Jurkat, Clone E6-1 (cell line): ENCODE data around the gene ZNF653.
"Not testable (repeated sequence)": the region's sequence is repeated elsewhere in the genome, so short reads cannot be mapped to it uniquely, and the experiment has no call there.

Experiments
- DNase-seq: peaks from one replicate; pipeline ENCODE4 v3.0.0-alpha.2; 2011; ENCODE audit warnings: low read depth, low spot score
- H3K4me3 ChIP-seq: 2 replicates; pipeline ENCODE4 v1.5.1; 2011; ENCODE audit warnings: mild to moderate bottlenecking, low read length, control low read depth, moderate library complexity

Gene ZNF653

DNA sequence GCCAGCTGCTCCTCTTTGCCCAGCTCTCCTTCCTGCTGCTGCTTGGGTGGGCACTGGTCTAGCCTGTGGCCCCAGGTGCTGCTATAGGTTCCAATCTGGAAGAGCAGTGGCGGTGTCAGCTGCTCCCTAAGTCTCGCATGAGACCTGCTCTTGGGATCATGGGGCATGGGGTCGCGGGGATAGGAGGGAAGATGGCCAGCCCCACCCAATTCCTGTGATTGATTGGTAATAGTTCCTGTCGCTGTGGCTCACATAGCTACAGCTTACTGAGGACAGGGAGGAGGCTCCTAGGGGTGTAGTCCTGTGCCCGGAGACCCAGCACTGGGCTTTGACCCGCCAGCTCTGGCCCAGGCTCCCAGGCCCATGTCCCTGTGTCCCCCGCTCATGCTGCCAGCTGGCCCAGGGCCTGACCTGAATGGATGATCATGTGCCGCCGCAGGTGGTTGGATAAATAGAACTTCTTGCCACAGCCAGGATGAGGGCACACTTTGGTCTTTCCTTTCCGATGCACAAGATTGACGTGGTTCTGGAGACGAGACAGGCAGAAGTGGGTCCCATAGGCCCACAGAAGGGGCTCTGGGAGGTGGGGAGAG lies 20.3 kb downstream of the ZNF653 start:
- DNase-seq = no peak
- H3K4me3 ChIP-seq = no peak overlapping the region

DNA sequence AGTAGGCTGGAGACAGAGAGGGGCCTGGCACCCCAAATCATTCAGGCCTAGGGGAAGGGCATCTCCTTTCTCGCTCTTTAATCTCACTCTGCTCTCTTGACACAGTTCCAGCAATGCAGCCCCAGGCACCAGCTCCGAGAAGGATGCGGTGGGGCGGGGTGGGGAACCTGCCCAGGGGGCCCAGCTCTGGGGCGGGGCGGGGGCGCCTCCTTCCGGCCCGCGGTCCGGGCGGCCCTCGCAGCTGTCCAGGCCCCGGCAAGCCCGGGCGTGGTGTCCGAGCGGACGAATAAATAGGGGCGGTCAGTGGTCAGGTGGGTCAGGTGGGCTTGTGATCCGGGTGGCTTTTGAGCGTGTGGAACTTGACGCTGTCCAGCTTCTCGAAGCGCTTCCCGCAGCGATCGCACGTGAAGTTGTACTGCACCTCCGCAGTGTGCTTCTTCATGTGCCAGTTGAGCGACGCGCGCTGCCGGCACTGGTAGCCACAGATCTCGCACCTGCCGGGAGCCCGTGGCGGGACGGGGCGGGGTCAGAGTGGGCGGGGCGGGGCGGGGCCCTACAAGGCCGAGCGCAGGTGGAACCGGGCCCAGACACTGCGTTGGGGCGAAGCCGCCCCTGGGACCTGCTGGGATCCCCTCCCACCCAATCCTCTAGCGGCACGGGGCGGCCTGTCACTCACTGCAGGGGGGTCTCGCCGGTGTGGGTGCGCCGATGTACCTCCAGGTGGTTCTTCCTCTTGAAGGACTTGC lies 22.1 kb downstream of the ZNF653 start:
- H3K4me3 ChIP-seq = no peak overlapping the region
- DNase-seq = no peak

DNA sequence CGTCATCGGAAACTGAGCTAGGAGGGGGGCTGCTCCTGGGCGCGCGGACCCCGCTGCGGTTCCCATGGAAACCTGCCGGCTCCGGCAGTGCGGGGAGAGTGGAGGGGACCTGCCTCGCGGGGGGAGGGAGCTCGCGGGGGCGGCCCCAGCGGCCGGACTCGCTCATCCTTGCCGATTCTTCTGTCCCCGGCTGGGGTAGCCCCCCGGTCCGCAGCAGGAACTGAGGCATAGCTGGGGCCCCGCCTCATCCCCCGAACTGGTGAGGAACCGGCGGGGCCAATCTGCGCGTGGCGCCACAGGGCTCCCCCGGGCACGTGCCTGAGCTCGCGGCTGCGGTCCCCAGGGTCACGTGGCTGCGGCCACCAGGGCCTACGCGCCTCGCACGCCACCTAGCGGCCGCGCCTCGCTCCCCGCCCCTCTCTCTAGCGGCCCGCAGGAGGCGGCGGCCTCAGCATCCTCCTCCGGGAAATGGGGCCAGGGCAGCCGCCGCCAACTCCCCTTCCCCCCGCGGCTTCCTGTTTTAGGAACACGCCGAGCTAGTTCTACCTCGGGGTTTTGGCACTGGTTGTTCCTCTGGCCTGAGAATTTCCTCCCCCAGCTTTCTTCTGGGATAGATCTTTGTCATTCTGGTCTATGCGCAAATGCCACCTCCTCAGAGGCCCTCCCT lies 23.1 kb downstream of the ZNF653 start:
- peak; percentile 87 for DNase-seq
- peak overlapping the region; percentile 48 for H3K4me3 ChIP-seq

DNA sequence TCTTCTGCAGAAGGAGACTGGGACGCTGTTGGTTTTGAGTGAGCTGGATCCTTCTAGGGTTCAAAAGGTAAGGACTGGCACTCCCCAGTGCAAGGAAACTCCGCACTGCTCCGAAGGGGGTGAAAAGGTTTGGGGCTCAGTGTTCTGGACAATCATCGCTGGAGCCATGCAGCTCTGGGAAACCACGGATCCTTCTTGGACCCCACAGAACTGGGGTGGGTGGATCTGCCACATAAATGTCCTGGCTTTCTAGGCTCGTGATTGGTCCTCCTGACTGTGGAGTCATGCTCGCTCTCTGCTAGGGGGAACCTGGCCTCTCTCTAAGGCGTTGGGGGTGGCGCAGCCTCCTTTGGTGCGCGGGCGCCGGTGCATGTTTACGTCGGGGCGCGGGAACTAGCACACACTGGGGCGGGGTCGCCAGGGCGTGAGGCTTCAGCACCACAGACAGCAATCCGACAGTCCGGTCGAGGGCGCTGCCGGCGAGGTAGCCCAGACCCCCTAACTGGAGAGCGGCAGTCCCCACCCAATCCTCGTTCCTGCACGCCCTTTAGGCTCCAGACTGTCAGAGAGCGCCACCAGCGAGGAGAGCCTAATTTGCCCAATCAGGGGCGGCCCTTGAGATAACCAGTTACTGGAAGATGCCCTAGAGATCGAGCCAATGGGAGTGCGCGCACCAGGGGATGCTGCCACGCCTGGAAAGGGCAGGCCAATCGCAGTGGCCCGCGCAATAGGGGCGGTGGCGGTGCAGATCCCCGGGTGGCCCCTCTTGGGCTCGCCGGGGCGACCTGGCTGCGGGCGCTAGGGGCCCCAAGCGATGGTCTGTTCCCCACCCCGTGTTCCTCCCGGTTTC lies 23.9 kb downstream of the ZNF653 start:
- H3K4me3 ChIP-seq = peak overlapping the region; percentile 48
- DNase-seq = peak; percentile 94

DNA sequence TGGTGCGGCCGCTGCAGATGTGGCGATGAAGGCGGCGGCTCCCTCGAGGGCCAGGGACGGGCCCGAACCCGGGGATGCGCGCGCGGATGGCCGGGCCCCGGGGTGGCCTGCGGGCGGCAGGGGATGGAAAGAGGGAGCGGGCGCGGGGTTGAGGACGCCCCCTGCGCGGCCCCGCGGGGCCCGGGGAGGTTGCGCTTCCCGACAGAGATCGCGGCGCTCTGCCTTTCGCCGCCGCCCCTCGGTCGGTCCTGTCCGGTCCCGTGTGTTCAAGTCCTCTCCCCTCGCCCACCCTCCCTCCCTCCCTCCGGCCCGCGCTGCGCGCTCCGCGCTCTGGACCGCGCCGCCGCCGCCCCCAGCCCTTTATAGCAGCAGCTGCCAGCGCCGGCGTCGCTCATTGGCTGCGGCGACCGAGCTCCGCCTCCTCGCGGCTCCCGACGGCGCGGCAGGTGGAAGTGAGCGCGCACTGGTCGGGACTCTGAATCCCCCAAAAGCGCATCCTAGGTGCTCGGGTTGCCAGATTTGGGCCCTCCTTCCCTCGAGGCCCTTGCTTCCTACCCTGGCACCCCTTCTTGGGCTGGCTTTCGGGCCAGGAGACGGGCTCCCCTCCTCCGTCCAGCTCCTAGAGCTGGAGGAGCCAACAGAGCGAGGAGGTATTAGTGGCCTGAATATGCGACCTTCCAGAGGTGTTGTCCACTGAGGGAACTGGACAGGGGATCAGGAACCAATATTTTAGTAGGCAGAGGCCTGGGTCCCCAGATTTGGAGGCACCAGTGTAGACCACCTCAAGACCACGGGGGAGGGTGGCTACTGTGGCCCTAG lies 24.7 kb downstream of the ZNF653 start, which contains the start of gene ELAVL3:
TSS of gene ELAVL3 (minus strand) at position 332 of the 819 bp plus-strand sequence. CDS start 438 bp downstream, outside the sequence.
- no peak for DNase-seq
- H3K4me3 ChIP-seq = peak within 1 kb of the TSS; percentile 48

DNA sequence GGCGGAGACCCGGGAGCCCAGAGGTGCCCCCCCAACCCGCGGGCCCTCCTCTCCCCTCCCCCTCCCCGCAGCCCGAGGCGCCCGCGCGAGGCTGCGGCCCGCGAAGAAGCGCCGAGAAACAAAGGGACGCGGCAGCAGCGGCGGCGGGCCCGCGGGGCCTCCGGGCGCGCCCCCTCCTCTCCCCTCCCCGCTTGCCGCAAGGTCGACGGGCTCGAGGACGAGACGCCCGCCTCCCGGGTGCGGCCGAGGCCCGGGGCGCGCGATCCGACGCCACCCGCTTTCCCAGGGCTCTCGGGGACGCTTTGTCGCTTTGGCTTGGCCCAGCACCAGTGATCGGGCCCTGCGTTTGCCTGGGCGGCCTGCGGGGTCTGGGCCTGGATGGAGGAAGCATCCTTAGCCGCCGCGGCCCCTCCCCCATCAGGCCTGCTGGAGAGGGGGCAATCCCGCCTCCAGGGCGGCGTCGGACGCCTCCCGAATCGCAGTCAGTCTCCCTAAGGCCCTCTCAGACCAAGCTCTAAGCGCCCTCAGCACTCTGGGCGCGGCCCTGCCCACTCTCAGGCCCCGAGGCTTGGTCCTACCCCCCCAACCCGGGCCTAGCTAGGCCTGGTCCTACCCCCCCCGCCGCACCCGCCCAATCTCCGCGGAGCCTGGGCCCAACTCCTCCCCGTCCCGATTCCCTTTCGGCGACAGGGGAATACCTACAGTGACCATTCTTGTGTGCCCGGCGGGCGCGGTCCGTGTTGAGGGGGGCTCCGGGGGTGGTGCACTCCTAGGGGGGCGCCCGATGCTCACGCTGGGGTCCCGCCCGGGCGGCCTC lies 25.5 kb downstream of the ZNF653 start:
- DNase-seq = no peak
- no peak overlapping the region for H3K4me3 ChIP-seq

DNA sequence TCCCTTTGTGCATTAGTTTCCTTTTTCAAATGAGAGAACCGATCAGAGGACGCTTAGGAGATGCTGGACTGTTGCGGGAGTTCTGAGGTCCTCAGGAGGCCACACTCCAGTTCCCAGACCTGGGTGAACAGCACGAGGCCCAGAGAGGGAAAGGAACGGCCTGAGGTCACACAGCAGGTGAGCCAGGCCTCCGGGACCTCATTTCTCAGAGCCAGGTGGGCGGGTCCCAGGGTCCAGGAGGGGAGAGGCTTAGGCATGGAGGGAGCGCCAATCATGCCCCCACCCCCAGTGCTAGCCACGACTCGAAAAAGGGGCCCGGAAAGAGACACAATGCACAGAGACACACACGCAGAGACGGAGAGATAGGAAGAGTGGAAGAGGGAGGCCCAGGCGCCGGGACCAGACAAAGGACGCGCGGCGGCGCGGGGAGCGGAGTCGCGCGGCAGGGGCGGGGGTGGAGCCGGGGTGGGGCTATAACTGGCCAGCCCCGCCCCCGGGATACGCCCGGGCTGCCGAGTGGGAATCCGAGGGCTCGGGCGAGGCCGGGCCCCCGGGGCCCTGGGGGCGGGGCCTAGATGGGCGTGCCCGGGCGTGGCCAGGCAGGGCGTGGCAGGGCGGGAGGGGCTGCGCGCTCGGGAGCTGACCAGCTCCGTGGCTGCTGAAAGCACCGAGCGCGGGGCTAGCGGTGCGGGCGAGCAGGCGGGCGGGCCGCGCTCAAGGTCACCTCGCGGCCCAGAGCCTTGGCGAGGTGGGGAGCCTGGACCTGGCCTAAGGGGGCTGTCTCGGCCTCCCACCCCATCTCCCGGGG lies 26.3 kb downstream of the ZNF653 start:
- H3K4me3 ChIP-seq = no peak overlapping the region

DNA sequence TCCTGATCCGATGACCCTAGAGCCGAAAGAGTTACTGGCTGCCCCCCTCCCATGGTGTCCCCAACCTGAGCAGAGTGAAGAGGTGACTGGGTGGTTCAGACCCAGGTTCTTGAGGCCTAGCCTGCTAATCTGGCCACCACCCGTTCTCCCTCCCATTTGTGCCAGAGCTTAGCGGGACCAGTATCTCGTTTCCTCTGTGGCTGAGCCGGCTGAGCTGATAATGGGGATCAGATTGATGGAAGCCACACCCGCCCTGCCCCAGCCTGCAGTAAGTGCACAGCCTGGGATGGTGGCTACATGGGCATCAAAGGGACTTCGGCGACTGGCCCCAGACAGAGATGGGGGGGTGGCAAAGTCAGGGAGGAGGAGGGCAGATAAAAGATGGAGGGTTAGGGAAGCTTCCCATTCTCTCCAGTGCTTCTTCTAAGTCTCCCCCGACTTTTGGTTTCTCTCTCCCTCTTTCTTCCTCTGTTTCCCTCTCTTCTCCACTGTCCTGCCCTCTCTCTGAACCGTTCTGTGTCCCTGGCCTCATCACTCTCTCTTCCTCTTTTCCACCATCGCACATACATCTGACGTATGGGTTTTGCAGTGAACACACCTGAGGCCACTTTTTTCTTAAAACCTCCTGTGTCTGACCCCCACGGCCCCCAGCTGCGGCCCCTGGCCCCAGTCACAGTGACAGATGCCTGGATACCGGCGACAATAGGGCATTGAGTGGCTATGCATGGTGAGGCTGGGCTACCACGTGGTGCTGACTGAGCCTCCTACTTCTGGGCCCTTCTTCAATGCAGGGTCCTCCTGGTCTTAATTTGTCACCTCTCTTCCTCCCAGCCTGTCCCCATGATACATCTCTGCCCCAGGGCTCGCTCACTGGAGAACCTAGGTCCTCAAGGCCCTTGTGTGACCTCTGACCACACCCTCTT lies 27.2 kb downstream of the ZNF653 start:
- DNase-seq = no peak
- H3K4me3 ChIP-seq = no peak overlapping the region

More for the DNA sequence above, 26.3 kb downstream of the ZNF653 start:
- no peak for DNase-seq

DNA sequence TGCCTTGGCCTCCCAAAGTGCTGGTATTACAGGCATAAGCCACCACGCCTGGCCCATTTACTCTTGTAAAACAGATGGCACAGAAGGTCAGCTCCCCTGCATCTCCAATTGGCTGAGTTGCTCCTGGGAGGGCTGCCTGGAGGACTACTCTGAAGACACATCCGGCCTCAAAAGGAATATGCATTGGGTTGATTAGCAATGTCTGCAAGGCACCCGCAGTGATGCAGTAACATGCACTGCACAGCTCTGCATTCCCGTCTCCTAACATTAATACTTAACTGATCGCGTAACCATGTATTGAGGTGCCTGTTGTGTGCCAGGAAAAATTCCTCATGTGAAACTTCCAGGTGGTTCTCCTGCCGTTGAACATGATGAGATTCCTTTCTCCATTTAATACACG lies 29.8 kb downstream of the ZNF653 start:
- no peak overlapping the region for H3K4me3 ChIP-seq
- DNase-seq = no peak

DNA sequence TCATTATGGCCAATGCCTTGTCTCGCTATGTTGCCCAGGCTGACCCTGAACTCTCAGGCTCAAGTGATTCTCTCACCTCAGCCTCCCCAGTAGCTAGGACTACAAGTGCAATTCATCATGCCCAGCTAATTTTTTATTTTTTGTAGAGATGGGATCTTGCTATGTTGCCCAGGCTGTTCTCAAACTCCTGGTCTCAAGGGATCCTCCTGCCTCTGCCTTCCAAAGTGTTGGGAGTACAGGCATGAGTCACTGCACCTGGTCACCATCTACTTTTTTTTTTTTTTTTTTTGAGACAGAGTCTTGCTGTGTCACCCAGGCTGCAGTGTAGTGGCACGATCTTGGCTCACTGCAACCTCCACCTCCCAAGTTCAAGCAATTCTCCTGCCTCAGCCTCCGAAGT lies 30.3 kb downstream of the ZNF653 start:
- DNase-seq, H3K4me3 ChIP-seq: not testable (repeated sequence)

DNA sequence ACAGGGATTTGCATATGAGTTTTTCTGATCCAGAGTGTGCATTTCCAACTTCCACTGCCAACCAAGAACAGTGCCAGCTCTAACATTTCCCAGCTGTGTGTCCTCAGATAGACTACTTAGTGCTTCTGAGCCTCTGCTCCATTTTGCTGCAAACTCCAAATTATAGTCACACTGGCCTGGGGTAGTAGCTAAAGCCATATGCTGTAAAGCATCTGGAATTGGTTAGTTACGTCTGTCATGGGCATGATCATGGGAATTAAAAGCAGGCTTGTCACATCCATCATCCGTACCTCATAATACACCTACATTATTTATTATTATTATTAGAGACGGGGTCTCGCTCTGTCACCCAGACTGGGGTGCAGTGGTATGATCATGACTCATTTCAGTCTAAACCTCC lies 31.9 kb downstream of the ZNF653 start:
- H3K4me3 ChIP-seq = no peak overlapping the region
- no peak for DNase-seq

DNA sequence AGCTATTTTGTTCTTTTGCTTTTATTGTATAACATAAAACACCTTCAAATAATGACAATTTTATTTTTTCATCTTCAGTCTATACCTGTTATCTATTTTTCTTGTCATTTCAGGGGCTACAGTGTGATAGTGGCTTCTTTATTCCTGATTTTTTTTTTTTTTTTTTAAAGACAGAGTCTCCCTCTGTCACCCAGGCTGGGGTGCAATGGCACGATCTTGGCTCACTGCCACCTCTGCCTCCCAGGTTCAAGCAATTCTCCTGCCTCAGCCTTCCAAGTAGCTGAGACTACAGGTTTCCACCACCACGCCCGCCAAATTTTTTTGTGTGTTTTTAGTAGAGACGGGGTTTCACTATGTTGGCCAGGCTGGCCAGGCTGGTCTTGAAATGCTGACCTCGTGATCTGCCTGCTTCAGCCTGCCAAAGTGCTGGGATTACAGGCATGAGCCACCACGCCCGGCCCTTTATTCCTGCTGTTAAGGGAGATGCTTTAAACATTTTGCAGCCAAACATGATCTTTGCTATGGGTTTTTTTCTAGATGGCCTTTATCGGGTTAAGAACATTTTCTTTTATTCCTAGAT lies 37.3 kb downstream of the ZNF653 start:
- H3K4me3 ChIP-seq, DNase-seq: not testable (repeated sequence)

DNA sequence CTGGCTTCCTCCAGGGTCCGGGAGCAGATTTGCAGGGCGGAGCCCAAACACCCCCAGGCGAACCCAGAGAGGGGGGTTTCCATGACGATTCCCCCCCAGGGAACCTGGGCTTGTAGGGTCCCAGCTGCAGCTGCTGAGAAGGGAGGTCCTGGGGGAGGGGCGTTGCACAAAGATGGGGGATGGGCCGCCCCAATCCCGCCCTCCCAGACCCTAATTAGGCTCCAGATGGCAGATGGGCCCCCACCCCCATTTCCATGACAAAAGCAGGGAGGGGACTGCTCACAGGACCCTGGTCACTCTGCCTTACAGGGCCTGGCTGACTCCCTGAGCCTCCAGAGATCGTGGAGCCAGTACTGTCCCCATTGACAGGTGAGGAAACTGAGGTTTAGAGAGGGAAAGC lies 40.0 kb downstream of the ZNF653 start:
- DNase-seq = no peak
- H3K4me3 ChIP-seq = no peak overlapping the region

DNA sequence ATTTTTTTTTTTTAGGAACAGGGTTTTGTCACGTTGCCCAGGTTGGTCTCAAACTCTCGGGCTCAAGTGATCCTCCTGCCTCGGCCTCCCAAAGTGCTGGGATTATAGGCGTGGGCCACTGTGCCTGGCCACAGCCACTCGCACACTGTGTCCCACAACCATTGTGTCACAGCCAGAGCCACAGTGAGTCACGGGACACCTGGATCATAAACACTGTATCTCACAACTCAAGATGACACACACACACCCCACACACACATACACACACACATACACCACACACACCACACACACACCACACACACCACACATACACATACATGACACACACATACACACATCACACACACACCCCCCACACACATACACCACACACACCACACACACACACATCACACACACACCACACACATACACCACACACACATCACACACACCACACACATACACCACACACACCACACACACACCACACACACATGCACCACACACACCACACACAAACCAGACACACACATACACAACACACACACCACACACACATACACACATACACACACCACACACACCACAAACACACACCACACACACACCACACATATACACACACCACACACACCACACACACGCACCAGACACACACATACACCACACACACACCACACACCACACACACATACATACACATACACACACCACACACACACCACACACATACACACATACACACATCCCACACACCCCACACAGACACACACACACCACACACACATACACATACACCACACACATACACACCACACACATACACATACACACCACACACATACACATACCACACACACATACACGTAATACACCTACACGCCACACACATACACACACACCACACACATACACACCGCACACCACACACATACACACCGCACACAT lies 41.0 kb downstream of the ZNF653 start:
- no peak overlapping the region for H3K4me3 ChIP-seq
- no peak for DNase-seq

DNA sequence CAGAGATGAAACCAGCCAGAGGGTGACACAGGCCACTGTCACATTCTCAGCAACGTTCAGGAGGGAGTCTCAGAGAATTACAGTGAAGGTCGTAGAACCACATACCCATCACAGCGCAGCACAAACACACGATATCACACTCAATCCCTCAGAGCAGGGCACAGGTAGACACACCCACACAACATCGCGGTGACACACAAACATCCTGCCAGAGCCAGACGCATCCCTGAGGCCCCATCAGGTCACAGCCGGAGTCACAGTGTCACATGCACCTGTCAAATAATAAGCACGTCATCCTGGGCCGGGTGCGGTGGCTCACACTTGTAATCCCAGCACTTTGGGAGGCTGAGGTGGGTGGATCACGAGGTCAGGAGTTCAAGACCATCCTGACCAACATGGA lies 42.2 kb downstream of the ZNF653 start:
- DNase-seq = peak; percentile 24
- no peak overlapping the region for H3K4me3 ChIP-seq
